HG02884 (cell line): ENCODE results near the gene HECA.
A peak's percentile ranks its signal among the peaks of the same experiment; 100 is the strongest.
"Not testable (repeated sequence)": the region's sequence is repeated elsewhere in the genome, so short reads cannot be mapped to it uniquely, and the experiment has no call there.

Source experiments
- ATAC-seq: cut with Tn5 transposase; IDR thresholded peaks from one replicate; pipeline ENCODE4 v1.9.1; 2021; ENCODE audit warnings: mild to moderate bottlenecking, moderate library complexity; ENCODE audit not compliant: unreplicated experiment

HECA gene

DNA sequence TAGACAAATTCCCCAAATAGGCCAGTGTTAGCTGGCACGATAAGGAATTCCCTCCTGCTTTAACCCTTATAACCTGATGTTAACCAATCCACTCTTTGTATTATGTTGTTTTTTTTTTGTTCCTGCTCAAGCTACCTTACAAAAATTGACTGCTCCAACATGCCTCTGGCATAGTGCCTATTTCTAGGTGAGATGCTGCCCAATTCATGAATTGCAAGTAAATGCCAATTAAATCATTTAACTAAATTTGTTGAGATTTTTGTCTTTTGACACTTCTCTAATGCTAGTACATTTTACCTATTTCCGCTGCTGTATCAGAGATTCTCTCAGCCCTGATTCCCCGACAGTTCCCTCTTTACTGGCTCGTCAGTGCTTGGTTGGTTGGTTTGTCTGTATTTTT, 66.5 kb downstream of the HECA start:
- no peak for ATAC-seq

- no peak for ATAC-seq
These were observed 70.1 kb downstream of the HECA start for GRCh38 chr6:139204978-139205377.

DNA sequence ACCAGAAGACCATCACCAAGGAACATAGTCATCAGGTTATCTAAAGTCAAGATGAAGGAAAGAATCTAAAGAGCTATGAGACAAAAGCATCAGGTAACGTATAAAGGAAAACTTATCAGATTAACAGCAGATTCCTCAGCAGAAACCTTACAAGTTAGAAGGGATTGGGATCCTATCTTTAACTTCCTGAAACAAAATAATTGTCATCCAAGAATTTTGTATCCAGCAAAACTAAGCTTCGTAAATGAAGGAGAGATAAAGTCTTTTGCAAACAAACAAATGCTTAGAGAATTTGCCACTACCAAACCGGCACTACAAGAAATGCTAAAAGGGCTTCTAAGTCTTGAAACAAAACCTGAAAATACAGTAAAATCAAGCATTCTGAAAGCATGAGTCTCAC, 71.0 kb downstream of the HECA start:
- ATAC-seq = no peak

GRCh38 chr6:139210766-139211165, 75.9 kb downstream of the HECA start:
- not testable (repeated sequence) for ATAC-seq

DNA sequence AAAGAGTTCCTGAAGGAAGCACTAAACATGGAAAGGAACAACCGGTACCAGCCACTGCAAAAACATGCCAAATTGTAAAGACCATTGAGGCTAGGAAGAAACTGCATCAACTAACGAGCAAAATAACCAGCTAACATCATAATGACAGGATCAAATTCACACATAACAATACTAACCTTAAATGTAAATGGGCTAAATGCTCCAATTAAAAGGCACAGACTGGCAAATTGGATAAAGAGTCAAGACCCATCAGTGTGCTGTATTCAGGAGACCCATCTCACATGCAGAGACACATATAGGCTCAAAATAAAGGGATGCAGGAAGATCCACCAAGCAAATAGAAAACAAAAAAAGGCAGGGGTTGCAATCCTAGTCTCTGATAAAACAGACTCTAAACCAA, 77.6 kb downstream of the HECA start:
- ATAC-seq = not testable (repeated sequence)

DNA sequence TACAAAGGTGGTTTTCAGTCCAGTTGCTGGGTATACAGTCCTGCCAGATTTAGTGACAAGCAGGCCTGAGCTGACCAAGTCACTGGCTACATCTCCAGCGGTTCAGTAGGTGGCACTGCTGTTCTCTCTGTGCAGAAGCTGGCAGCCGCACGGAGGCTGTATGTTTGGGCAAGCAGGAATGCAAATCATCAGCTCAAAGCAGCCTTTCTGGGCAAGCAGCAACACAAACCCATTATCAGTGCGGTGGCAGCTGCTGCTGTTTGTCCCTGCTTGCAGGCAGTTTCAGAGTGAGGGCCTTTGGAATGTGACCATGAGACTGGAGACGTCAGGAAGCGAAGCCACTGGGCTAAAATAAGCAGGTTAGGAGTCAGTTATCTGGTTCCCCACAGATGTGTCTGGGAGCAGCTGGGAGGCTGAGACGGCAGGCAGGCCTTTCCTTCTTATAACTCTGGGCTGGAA, 84.4 kb downstream of the HECA start:
- ATAC-seq = peak; percentile 100

GRCh38 chr6:139219746-139220145, 84.9 kb downstream of the HECA start:
- no peak for ATAC-seq

DNA sequence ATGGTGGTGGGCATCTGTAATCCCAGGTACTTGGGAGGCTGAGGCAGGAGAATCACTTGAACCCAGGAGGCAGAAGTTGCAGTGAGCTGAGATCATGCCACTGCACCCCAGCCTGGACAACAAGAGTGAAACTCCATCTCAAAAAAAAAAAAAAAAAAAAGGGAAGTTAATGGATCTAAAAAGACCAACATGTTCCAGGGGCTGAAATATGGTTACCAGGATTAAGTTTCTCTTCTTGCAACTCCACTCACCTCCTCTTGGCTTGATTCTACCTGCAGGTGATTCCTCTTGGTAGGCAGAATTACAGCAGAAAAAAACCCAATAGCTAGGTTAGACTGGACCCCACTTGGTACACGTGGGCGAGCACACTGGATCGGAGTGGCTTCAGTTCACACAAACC, 93.5 kb downstream of the HECA start:
- not testable (repeated sequence) for ATAC-seq
